Loucy (cell line): ENCODE measurements around the gene DOLK.
A peak's percentile ranks its signal among the peaks of the same experiment; 100 is the strongest.

ENCODE experiments used
- H2AFZ ChIP-seq: fragments of 200-600 bp; sonication (generic); 2 replicates; pipeline ENCODE4 v1.6.0; 2016; ENCODE audit warnings: antibody characterized with exemption, mild to moderate bottlenecking, low read length, moderate library complexity
- H3F3A ChIP-seq: fragments of 200-600 bp; 2 replicates; pipeline ENCODE4 v1.6.0; 2016; ENCODE audit warnings: antibody characterized with exemption, low read depth, mild to moderate bottlenecking
- H3K27me3 ChIP-seq: fragments of 200-600 bp; sonication (generic); 2 replicates; pipeline ENCODE4 v1.6.1; 2014; ENCODE audit warnings: low read length, mild to moderate bottlenecking; ENCODE audit not compliant: insufficient read depth, poor library complexity, severe bottlenecking
- H3K36me3 ChIP-seq: fragments of 200-600 bp; sonication (generic); 2 replicates; pipeline ENCODE4 v1.6.1; 2016; ENCODE audit warnings: low read length; ENCODE audit not compliant: insufficient read depth
- H3K4me1 ChIP-seq: fragments of 200-600 bp; sonication (generic); 2 replicates; pipeline ENCODE4 v1.5.1; 2014; ENCODE audit warnings: low read length, mild to moderate bottlenecking; ENCODE audit not compliant: insufficient read depth, poor library complexity, severe bottlenecking
- H3K4me2 ChIP-seq: fragments of 200-600 bp; sonication (generic); 2 replicates; pipeline ENCODE4 v1.6.0; 2014; ENCODE audit warnings: antibody characterized with exemption, low read length, low read depth, mild to moderate bottlenecking; ENCODE audit not compliant: poor library complexity, severe bottlenecking
- H3K4me3 ChIP-seq: fragments of 200-600 bp; sonication (generic); 2 replicates; pipeline ENCODE4 v1.5.1; 2014; ENCODE audit warnings: low read length, mild to moderate bottlenecking, mixed read lengths; ENCODE audit not compliant: poor library complexity, severe bottlenecking
- H3K79me2 ChIP-seq: fragments of 200-600 bp; sonication (generic); 2 replicates; pipeline ENCODE4 v1.6.1; 2014; ENCODE audit warnings: low read length; ENCODE audit not compliant: insufficient read depth
- H3K9ac ChIP-seq: fragments of 200-600 bp; sonication (generic); 2 replicates; pipeline ENCODE4 v1.6.0; 2014; ENCODE audit warnings: mild to moderate bottlenecking, low read depth, low read length, moderate library complexity; ENCODE audit not compliant: poor library complexity, severe bottlenecking
- H3K9me2 ChIP-seq: fragments of 200-600 bp; sonication (generic); replicated peaks from 2 replicates; pipeline ENCODE4 v1.6.1; 2016; ENCODE audit warnings: low read depth, low read length, mixed read lengths
- H3K9me3 ChIP-seq: fragments of 200-600 bp; sonication (generic); 2 replicates; pipeline ENCODE4 v1.6.1; 2014; ENCODE audit warnings: mild to moderate bottlenecking, antibody characterized with exemption, low read length, low read depth; ENCODE audit not compliant: insufficient read depth
- H4K20me1 ChIP-seq: fragments of 200-600 bp; sonication (generic); 2 replicates; pipeline ENCODE4 v1.6.0; 2014; ENCODE audit warnings: antibody characterized with exemption, low read length, mild to moderate bottlenecking; ENCODE audit not compliant: insufficient read depth, poor library complexity, severe bottlenecking
- CTCF ChIP-seq: fragments of 200-600 bp; sonication (generic); conservative IDR thresholded peaks from 2 replicates; pipeline ENCODE4 v1.5.1; 2014; ENCODE audit warnings: mild to moderate bottlenecking, antibody characterized with exemption, low read length
- EZH2phosphoT487 ChIP-seq: fragments of 200-600 bp; IDR thresholded peaks from 2 replicates; pipeline ENCODE4 v1.6.1; 2018; ENCODE audit warnings: antibody characterized with exemption, mild to moderate bottlenecking, moderate library complexity, borderline replicate concordance

DOLK gene

DNA sequence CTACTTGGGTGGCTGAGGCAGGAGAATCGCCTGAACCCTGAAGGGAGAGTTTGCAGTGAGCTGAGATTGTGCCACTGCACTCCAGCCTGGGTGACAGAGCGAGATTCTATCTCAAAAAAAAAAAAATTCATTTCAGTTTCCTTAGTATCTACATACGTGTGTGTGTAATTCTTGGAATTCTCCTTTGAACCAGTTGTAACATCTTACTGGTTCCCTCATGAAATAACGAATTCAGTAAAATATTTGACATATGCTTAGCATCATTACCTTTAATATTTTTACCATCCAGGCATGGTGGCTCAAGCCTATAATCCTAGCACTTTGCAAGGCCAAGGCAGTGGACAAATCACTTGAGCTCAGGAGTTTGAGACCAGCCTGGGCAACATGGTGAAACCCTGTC, 17.8 kb downstream of the DOLK start:
- Histone ChIP-seq H4K20me1 (no peaks in the 10 kb centered on the region), H3K9ac (no peak overlapping the region), H3K4me3 (no peak overlapping the region), H3K27me3 (no peaks in the 10 kb centered on the region), H3K4me2 (no peak overlapping the region), H3K36me3 (no peaks in the 10 kb centered on the region), H3K9me2 (no peaks in the 10 kb centered on the region), H3K9me3 (no peaks in the 10 kb centered on the region), H2AFZ (no peak overlapping the region), H3K4me1 (no peaks in the 10 kb centered on the region), H3F3A (no peaks in the 10 kb centered on the region), H3K79me2 (no peaks in the 10 kb centered on the region)
- TF ChIP-seq CTCF (no peak), EZH2phosphoT487 (no peak)

DNA sequence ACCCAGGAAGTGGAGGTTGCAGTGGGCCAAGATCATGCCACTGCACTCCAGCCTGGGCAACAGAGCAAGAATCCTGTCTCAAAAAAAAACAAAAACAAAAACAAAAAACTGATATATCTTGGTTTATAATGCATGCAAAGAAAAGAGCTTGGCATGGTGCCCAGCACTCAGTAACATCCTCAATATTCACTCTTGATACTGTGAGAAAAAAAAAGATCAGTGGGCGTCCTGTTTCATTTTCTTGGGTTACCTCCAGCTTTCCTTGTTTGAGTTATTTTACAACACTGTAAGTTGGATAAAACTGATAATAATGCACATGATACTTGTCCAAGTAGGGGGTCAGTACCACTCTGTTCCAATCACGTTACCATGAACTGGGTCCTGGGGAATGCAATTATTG, 18.8 kb downstream of the DOLK start:
- Histone ChIP-seq H3K4me1 (no peaks in the 10 kb centered on the region), H3K4me3 (no peak overlapping the region), H3K36me3 (no peaks in the 10 kb centered on the region), H3K27me3 (no peaks in the 10 kb centered on the region), H4K20me1 (no peaks in the 10 kb centered on the region), H3F3A (no peaks in the 10 kb centered on the region), H3K4me2 (no peak overlapping the region), H3K9ac (no peak overlapping the region), H3K9me2 (no peaks in the 10 kb centered on the region), H3K9me3 (no peaks in the 10 kb centered on the region), H3K79me2 (no peaks in the 10 kb centered on the region), H2AFZ (no peak overlapping the region)
- TF ChIP-seq EZH2phosphoT487 (no peak), CTCF (no peak)

DNA sequence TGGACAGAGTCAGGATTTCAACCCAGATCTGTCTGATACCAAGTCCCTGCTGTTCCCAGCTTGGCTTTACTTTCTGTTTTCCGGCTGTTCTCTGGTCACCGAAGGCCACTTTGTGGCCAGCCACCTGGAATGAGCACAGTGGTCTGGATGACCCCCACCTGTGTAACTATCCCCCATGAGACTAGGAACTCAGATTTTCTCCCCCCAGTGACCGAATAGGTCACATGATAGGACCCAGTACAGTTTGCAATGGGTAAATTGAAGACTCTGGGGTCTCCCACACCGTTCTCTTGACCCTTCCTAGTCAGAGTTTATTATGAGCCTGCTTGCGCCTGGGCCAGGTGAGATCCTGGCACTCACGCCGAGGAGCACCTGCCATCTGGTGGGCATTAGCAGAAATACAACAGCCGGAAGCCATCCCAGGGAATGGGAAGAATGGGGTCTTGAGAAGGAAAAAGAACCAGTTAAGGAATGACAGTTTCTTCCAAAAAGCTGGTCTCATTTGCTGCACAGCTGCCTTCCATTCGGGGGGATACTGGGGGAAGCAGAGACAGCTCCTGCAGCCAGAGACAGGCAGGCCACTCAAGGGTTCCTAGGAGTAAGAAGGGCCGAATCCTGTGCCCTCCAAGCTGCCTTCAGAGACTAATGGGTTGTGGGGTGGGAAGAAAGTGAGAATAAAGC, 19.5 kb downstream of the DOLK start:
- Histone ChIP-seq H3K36me3 (no peaks in the 10 kb centered on the region), H3K4me2 (no peak overlapping the region), H2AFZ (no peak overlapping the region), H3K9ac (no peak overlapping the region), H3K4me1 (no peaks in the 10 kb centered on the region), H3K9me3 (no peaks in the 10 kb centered on the region), H3K27me3 (no peaks in the 10 kb centered on the region), H3K79me2 (no peaks in the 10 kb centered on the region), H3K9me2 (no peaks in the 10 kb centered on the region), H3F3A (no peaks in the 10 kb centered on the region), H3K4me3 (no peak overlapping the region), H4K20me1 (no peaks in the 10 kb centered on the region)
- TF ChIP-seq EZH2phosphoT487 (no peak), CTCF (peak; percentile 68)
